Prostate gland (tissue), 2 donors: Measurements from ENCODE around the gene VSIG8.

ENCODE experiments used
- POLR2A ChIP-seq: fragments of 450-650 bp; IDR thresholded peaks from one replicate; pipeline ENCODE4 v1.6.1; 2016; ENCODE audit warnings: antibody characterized with exemption, mild to moderate bottlenecking
- TF ChIP-seq, protein P1 (sequence below), 4 experiments: fragments of 200-600 bp in 2 of 4; fragments of 450-650 bp in 2 of 4; sonication (generic) in 2 of 4; IDR thresholded peaks; 1 replicate in 3 of 4; 2 replicates in 1 of 4; pipeline ENCODE4 v1.5.1; 2016 to 2019; ENCODE audit warnings: antibody characterized with exemption in 4 of 4, mild to moderate bottlenecking in 2 of 4, moderate library complexity in 2 of 4

- TF ChIP-seq, protein P1, sequence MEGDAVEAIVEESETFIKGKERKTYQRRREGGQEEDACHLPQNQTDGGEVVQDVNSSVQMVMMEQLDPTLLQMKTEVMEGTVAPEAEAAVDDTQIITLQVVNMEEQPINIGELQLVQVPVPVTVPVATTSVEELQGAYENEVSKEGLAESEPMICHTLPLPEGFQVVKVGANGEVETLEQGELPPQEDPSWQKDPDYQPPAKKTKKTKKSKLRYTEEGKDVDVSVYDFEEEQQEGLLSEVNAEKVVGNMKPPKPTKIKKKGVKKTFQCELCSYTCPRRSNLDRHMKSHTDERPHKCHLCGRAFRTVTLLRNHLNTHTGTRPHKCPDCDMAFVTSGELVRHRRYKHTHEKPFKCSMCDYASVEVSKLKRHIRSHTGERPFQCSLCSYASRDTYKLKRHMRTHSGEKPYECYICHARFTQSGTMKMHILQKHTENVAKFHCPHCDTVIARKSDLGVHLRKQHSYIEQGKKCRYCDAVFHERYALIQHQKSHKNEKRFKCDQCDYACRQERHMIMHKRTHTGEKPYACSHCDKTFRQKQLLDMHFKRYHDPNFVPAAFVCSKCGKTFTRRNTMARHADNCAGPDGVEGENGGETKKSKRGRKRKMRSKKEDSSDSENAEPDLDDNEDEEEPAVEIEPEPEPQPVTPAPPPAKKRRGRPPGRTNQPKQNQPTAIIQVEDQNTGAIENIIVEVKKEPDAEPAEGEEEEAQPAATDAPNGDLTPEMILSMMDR (IDR thresholded peaks at IDR 0.05), result no peak
- TF ChIP-seq POLR2A, result no peak
Observed at GRCh38 chr1:159804924-159805323, 57.5 kb downstream of the VSIG8 start.
